A673 (cell line): ENCODE results near the gene DNHD1.

Experiments used
- EZH2 ChIP-seq: fragments of 200-600 bp; sonication (generic); IDR thresholded peaks from 2 replicates; pipeline ENCODE4 v1.6.1; 2017; ENCODE audit warnings: borderline replicate concordance, low read depth, mild to moderate bottlenecking, mixed read lengths, antibody characterized with exemption, low read length; ENCODE audit not compliant: poor library complexity, severe bottlenecking
- TF ChIP-seq, protein P1 (sequence below): fragments of 300-800, 200-600 bp; sonication (generic); conservative IDR thresholded peaks from 2 replicates; pipeline ENCODE4 v1.5.1; 2017; ENCODE audit warnings: low read depth, mild to moderate bottlenecking, antibody characterized with exemption, low read length, moderate library complexity, mixed read lengths

GRCh38 chr11:6468712-6469495, 28.2 kb upstream of the DNHD1 start:
- TF ChIP-seq, protein P1, sequence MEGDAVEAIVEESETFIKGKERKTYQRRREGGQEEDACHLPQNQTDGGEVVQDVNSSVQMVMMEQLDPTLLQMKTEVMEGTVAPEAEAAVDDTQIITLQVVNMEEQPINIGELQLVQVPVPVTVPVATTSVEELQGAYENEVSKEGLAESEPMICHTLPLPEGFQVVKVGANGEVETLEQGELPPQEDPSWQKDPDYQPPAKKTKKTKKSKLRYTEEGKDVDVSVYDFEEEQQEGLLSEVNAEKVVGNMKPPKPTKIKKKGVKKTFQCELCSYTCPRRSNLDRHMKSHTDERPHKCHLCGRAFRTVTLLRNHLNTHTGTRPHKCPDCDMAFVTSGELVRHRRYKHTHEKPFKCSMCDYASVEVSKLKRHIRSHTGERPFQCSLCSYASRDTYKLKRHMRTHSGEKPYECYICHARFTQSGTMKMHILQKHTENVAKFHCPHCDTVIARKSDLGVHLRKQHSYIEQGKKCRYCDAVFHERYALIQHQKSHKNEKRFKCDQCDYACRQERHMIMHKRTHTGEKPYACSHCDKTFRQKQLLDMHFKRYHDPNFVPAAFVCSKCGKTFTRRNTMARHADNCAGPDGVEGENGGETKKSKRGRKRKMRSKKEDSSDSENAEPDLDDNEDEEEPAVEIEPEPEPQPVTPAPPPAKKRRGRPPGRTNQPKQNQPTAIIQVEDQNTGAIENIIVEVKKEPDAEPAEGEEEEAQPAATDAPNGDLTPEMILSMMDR = no peak
- no peak for TF ChIP-seq EZH2
